NT2/D1 (cell line): Measurements from ENCODE around the gene SORCS3.

Experiments
- SUZ12 ChIP-seq: IDR thresholded peaks from 2 replicates; pipeline ENCODE4 v1.6.1; 2011; ENCODE audit not compliant: insufficient read length, insufficient read depth; ENCODE audit errors: extremely low read depth
- YY1 ChIP-seq: IDR thresholded peaks from 2 replicates; pipeline ENCODE4 v1.6.1; 2011; ENCODE audit not compliant: insufficient read length, insufficient read depth
- ZNF274 ChIP-seq: IDR thresholded peaks from 2 replicates; pipeline ENCODE4 v1.6.1; 2011; ENCODE audit warnings: mild to moderate bottlenecking, low read depth, low read length

DNA sequence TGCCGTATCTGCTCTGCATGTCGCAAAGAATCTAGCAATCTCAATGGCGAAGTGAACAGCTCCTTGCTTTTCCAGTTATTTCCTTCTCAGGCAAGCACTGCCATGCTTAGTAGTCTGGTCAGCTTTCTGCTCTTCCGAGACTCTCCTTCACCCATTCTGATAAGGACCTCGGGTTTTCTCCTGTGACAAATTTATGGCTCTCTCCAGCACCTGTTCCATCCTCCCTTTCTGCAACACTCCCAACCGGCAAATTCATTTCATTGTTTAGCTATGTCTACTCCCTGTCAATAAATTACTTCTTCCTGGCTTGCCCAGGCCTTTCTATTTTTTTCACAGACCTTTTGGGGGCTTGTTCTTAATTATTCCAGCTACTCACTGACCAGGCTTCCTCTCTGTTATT, 252.6 kb downstream of the SORCS3 start:
- no peak for TF ChIP-seq SUZ12
- no peak for TF ChIP-seq YY1
- no peak for TF ChIP-seq ZNF274
